Measurements from ENCODE around the gene TMEM178B.
"Not testable (repeated sequence)": the region's sequence is repeated elsewhere in the genome, so short reads cannot be mapped to it uniquely, and the experiment has no call there.

The TMEM178B gene

DNA sequence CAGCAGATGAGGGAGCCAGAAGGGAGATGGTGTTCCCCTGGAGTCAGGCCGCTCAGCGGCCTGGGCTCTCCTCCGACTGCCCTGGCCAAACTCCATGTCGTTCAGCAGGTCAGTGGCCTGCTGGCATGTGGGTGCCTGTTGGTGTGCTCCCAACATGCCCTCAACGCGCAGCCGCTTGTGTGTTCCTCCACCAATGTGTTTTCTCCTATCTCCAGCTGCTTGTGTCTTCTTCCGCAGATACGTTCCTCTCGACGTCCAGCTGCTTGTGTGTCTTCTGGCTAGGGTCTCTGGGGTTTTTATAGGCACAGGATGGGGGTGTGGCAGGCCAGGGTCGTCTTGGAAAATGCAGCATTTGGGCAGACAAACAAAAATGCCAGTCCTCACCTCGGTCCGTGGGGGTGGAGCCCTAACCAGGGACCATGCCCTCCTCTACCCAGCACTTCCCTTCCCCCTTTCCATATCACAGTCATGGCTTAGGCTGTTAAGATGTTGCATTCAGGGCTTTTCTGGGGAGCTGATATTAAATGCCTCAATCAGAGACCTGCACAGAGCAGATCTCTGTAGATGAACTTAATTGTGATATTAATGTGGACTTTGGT lies 111.6 kb downstream of the TMEM178B start:
- no peak for DNase-seq

DNA sequence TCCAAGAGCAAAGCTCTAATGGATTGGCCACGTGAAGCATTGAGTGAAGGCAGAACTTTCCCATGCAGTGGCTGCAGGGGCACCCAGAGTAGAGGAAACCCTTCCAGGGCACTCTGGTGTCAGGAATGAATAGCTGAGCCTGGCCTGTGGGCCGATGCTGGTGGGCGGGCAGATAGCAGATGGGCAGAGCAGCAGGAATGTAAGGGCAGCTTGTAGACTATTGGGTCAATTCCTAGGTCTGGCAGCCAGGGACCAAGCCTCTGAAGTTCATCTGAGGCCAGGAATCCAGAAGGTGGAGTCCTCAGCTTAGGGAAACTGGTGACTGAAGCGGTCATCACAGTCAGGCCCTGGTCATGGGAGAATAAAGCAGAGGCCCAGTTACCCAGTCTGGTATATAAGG lies 115.4 kb downstream of the TMEM178B start:
- no peak for DNase-seq

DNA sequence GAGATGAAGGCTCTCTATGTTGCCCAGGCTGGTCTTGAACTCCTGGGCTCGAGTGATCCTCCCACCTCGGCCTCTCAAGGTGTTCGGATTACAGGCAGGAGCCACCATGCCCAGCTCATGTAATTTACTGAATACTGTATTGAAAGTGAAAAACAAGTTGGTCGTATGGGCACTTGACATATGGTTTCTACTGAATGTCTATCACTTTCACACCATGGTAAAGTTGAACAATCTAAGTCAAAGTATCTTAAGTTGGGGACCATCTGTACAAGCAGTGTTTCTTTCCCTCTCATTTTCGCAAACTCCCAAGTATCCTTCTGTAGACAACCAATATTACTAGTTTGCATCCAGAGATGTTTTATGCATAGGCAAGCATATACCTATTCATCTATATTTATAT lies 116.6 kb downstream of the TMEM178B start:
- no peak for DNase-seq

DNA sequence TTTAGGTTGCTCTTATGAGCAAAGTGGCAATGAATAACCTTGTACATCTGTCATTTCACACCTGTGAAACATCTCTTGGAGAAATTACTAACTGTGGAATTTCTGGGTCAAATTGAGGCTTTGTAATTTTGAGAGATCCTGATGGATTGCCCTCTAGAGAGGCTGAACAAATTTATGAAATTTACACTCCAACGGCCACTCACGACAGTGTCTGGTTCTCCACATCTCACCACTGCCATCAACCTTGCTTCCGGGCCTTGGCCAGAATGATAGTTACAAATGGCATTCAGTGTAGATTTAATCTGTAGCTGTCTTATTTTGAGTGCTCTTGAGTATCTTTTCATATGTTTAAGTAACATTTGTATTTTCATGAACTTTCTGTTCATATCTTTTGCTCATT lies 117.4 kb downstream of the TMEM178B start:
- DNase-seq: no peak

DNA sequence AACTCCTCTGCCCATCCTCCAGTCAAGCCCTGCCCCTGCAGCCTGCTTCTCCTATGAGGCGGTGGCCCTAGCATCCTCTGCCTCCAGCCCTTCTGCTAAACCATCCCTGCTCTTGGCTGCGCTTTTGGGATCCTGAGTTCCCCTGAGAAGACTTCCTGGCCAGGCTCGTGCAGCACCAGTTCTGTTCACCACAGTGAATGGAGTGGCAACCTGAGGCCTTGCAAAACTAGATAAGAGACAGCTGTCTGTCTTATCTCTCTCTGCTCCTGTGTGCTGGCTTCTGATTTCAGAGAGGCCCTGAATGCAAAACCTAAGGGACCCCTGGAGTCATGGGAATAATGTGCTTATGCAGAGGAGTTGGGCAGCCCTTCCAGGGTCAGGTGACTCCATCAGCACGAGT lies 119.2 kb downstream of the TMEM178B start:
- no peak for DNase-seq

DNA sequence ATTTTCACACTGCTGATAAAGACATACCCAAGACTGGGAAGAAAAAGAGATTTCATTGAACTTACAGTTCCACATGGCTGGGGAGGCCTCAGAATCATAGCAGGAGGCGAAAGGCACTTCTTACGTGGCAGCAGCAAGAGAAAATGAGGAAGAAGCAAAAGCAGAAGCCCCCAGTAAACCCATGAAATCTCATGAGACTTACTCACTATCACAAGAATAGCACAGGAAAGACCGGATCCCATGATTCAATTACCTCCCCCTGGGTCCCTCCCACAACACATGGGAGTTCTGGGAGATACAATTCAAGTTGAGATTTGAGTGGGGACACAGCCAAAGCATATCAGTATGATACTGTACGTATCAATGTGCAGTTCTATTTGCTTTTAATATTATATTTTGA lies 121.9 kb downstream of the TMEM178B start:
- not testable (repeated sequence) for DNase-seq

DNA sequence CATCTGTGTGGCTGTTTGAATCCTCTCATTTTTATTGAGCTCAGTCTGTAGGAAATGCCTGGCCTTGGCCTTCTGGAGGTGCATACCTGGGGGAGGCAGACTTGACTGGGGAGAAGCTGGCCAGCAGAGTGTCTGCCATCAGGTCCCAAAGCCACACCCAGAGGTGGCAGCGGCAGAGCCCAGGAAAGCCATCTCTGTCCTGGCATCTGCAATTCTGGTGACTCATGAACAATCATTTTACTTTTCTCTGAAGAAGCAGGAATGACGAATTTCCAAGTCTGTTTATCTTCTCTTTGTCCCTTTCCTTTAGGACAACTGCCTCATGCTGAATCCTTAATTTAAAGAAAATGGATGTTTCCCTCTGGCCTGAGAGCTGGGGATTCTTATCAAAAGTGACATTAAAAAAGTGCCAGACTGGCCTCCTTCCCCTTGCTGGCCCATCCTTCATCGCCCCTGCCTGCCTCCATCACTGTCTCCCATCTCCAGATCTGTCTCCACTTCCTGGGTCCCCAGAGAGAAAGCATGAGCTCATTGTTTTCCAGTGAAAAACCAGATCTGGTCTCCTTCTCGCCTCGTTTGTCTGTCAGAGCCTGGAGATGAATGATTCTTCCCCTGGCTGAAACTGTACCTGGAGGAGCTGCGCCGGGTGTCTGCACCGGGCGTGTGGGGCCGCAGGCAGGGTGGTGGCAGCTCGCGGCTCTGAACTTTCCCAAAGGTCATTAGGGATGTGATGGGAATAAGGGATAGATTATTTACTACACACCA lies 124.5 kb downstream of the TMEM178B start:
- DNase-seq: no peak

DNA sequence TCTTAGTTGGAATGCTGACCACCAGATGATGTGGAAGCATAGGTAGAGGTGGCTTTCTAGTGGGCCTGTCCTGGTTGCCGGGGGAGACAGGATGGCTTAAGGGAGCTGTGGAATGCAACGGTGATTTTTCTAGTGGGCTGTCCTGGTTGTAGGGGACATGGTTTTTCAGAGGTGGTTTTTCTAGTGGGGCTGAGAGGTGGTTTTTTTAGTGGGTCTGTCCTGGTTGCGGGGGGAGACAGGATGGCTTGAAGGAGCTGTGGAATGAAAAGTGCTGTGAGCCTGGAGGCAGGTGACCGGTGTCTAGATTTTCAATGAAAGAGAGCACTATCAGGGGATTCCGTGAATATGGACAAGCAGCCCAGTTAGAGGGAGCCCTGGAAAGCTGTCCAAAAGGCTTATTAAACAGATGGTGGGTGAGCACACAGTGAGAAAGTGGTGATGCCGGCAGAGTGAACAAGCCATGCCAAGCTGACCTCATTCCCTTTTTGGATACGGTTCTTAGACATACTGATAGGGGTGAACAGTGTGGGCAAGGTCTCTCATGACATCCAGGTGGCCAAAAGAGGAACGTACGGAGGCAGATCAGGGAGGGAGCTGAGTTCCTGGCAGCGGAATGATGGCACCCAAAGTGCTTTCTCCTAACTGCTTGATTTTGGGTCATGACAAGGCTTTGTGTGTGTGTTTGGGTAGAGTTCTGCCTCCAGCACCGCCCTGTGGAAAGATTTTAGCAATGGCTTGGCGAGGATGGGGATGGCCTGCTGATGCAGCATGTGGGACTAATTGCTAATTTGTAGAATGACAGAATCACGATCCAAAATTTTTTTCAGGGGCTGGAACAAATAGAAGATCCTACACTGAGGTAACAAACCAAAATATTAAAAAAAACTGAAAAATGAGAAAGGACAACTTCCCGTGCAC lies 126.6 kb downstream of the TMEM178B start:
- no peak for DNase-seq

DNA sequence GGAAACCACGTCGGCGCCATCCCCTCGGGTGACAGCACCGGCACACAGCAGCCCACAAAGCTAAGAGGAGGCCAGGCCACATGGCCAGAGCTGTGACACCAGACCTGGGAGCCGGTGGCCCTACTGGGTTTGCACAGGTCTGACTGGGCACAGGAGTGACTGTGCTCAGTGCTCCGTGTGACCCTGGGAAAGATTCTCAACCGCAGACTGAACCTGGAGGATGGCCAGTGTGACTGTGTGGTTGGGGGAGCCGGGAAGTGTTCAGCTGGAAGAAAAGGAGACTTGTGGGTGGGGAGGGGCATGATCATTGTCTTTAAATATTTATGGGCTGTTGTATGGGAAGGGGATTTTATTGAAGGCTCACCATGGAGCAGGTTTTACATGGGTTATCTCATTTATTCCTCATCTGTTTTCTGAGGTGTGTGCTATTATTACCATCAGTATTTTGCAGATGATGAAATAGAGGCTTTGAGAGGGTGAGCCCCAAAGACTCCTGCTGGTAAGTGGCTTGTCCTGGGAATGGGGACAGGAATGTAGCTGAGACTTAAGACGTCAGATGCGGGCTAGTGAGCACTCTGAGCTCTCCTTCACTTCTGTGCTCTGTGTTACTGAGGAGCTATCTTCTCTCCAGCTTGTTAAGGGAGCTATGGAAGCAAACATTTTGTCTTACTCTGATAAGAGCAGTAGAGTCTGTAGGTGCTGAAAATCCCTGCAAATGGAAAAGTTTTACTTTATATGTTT lies 127.5 kb downstream of the TMEM178B start:
- DNase-seq: no peak

DNA sequence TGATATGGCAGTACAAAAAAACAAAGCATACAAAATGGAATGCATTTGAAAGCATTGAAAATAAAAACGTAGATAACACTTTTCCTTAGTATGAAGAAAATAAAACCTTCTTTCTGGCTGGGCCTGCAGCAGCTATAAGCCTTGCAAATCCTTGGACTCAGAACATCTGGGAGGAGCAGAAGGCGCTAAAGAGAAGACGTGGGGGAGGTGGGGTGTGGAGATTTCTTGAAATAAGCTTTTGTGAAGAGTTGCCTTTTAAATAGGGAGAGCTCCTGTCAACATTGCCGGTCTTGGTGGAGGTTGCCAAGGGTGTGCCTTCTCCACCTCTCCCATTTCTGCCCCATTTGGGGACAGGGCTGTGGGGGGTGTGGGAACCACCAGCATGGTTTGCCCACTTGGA lies 128.7 kb downstream of the TMEM178B start:
- DNase-seq: no peak

DNA sequence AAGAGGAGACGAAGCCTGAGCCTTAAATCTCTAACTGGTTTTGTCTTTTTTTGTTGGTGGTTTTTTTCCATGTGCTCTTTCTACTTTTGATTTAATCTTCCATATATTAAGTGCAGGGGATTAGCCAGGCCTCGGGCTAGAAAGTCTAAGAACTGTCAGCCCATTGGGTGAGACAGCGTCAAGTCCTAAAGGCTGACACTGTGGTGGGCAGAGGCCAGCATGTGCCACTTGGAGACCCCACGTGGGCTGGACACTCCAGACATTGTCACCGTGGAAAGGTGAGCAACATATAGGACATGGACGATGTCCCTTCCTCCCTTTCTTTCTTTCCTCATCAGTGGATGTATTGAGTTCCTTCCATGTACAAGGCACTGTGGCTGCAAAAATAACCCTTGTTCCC lies 129.3 kb downstream of the TMEM178B start:
- DNase-seq: no peak

DNA sequence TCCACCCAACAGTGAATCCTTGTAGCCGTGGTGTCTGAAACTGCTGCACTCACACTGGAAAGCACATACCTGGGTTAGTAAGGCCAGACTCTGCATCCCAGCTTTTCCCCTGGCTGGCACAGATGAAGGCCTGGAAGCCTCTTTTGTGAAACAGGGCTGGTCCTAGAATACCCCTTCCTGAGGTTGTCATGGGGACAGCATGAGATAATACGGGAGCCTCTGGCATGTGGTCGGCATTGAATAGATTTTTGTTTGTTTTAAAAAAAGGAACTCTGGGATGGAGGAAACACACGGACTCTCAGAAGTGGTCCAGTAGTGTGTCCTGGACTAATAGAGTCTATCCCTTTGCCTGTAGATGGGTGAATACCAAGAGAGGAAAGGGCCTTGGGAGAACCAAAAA lies 129.7 kb downstream of the TMEM178B start:
- no peak for DNase-seq

DNA sequence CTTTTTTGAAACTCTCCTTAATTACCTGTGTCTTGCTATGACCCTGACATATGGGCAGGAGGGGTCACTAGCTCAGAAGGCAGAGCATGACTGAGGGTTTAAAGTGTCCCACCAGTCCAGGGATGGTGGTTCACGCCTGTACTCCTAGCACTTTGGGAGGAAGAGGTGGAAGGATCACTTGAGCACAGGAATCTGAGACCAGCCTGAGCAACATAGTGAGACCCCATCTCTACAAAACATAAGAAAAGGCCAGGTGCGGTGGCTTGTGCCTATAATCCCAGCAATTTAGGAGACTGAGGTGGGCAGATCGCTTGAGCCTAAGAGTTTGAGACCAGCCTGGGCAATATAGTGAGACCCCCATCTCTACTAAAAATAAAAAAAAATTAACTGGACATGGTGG lies 133.8 kb downstream of the TMEM178B start:
- DNase-seq: no peak

DNA sequence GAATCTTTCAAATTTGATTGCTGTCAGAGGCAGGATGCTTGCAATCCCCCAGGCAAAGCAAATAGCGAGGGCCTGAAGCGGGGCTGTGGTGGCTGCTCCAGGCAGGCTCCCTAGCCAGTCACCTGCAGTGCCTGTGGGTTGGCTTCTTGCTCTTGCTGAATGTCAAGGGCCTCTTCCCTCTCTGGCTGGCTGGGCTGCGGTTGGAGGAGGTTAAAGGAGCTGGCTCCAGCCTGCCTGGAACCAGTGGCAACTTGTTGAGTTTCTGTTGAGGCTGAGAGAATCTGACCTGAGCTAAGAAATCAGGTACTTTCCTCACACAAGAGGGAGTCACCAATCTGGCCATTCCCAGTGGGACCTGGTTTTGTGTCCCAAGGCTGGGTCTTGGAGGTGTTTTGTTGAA lies 134.7 kb downstream of the TMEM178B start:
- no peak for DNase-seq

DNA sequence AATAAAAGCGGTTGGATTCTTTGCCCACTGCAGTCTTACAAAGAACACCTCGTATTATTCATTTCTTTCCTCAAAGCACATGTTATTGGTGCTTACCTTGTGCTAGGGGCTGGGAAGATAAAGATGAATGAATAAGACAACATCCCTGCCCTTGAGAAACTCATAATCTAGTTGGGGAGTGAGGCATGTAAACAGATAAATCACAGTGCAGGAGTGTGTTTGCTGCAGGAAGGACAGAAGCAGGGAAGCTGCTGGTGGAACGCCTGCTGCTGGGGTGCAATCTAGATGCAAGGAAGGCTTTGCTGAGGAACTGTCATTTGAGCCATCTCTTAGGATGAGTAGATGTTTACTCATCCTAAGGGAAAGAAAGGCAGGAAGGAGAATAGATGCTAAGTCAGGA lies 135.6 kb downstream of the TMEM178B start:
- no peak for DNase-seq

DNA sequence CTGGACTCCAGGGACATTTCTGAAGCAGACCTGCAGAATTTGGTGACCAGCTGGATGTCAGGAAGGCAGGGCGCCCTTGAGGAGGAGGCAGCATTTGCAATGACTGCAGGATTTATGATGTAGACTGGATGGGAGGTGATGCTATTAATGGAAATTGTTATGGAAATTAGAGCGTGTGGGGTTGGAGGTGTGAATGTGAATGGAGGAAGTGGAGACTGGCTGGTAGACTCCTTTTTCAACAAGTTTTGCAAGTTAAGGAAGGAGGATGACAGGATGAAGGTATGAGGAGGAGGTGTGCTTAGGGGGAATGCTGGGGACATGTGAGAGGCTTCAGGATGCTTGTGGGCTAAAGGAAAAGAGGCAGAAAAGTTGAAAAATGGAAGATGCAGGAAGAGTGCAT lies 137.0 kb downstream of the TMEM178B start:
- DNase-seq: no peak

DNA sequence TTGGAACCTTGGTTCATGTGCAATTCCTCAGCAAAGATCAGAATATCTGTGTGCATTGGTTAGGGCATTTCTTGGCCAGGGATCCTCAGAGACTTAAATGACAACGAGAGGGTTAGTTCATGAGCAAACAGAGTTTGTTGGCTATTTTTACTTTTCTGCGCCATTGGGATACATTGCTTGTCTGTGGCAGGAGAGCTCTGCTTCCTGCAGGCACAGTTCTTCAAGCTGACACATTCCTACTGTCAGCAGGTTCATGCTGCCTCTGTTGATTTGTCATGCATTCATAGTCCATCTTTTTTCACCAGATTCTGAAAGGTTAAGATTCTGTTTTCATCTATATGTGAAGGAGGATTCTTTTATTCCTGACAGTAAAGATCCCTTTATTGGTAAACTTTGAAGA lies 139.4 kb downstream of the TMEM178B start:
- no peak for DNase-seq

DNA sequence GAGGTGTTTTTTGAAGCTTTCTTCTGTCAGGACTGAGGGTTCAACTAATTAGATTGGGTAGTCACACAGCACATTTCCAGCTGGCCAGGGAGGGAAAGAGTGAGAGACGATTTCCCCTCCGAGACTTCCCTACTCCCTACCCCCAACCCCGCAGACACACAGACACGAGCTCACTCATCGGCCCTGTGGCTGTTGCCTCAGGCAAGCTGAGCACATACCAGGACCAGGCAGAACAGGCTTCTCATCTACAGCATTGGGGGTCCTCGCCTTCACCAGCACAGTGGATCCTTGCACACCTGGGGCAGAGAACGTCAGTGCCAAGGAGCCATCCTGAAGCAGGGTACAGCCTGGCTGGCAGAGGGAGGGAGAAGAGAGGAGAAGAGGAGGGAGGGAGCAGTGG lies 144.1 kb downstream of the TMEM178B start:
- no peak for DNase-seq

DNA sequence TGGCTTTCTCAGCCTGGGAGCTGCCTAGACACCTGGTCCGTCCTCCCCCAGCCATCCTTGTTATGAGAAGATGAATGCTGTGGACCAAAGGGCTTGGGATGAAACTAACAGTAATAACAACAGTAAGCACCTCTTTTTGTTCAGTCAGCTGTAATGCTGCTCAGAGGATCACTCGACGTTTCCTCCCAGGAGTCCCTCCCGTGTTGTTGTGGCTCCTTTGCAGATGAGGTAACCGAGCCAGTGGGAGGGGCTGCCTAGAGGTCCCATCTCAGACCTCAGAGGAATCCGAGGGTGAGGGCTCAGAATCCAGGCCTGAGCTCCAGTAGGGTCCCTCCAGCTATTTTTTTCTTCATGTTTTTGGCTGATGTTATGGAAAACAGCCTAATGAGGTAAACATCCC lies 145.1 kb downstream of the TMEM178B start:
- DNase-seq: no peak

DNA sequence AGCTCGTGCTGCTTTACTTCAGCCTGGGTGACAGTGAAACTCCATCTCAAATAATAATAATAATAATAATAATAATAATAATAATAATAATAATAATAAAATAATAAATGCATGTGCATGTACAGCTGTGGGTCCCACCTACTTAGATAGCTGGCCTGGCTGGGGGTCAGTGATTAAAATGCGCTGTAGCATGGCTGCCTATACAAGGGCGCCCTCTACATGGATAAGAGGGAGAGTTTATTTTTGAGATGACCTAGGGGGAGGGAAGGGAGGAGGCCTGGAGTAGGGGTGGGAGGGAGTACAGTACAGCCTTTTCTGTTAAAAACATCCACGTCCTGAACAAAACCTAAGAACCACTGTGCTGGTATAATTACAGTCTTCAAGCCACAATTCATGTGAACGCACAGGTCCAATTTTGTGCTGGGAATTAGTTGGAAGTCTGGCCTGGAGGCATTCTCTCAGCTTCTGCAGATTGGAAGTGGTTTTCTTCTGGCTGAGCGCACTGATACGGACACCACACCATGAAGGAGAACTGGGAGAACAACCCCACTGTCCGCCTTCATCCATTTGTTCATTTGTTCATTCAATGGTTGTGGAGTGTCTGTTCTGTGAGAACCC lies 146.5 kb downstream of the TMEM178B start:
- DNase-seq: no peak

DNA sequence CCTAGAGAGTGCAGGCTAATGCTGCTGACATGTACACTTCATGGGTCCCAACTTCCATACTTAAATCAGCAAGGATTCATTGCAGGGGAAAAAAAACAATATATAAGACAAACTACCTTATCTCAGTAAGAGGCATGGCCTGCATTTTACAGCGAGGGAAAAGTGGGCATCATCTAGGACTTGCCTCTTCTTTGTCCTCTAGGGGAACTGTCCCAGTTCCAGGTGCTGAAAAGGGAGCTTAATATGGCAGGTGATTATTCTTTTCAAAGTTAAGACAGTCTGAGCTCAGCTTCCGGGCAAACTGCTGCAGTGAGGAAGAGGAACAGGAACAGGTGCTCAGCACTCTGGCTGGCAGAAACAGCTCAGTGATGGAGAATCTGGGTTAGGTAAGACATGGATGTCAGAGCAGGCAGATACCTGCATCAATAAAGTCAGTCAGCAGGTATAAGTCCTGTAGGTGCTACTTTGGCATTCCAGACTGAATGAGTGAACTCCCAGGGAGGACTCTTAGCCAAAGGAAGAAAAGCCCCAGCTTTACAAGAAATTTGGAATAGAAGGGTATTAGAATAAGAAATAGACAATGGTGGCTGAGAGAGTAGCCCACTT lies 147.2 kb downstream of the TMEM178B start:
- no peak for DNase-seq

DNA sequence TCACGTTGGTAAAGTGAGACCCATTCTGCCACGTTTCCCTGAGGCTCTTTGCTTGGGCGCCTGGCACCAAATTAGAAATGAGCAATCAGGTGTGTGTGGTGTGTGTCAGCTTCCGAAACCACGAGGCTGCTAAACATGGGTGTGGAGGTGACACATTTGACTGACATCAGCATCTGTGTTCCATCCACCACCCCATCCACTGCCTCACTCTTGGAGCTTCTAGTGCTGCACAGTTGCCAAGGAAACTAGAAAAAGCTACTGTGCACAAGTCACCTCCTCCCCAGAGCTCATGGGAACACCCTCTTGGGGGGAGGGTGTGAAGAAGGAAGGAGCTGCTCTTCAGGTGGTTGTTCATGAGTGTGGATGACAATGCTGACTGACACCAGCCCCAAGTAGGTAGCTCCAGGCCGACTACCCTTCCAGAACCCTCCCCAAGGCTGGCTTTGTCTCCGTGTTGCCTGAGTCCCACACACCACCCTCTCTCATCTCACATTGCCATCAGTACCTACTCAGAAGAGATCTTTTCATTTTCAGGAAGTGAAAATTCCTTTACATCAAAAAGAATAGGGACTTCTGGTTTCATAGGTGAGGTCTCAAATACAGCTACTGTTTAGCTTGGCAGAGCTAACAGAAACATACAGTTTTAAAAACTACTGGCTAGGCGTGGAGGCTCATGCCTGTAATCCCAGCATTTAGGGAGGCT lies 152.2 kb downstream of the TMEM178B start:
- DNase-seq: no peak

Data from stimulated activated CD8-positive, alpha-beta memory T cell treated with anti-CD3 and anti-CD28 coated beads, Interleukin-4, amount 100 ng/mL, for 48 hours (primary cell).